ENCODE data around the gene ITGA2B. TPM values are rescaled to one million over a fixed set of nuclear protein-coding genes. Genes with fewer than 3 reads are reported as not detected.

The ITGA2B gene
- total RNA-seq, 1 experiment from 2014 or later: 8.3 TPM

DNA sequence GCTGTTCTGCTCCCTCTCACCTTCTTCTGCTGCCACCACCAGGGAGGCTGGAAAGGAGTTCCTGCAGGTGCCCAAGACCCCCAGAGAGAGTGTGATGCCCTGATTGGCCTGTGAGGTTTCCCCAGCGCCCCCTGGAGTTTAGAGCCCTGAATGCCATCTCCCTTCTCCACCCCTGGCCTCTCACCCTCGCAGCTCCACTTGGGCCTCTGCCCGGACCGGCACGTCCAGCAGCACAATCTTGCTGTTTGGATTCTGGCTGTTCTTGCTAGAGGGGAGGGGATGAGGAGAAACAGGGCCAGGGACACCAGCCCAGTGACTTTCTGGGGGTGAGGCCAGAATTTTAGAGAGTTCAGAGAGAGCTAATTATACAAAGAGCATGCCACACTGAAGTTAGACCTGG is 13.3 kb downstream of the ITGA2B start:
- no peaks in the 10 kb centered on the region for H3K9me3 ChIP-seq (ENCODE audit: control insufficient read depth, low read depth, low read length)
- no peak overlapping the region for H2AK5ac ChIP-seq (ENCODE audit: insufficient read length, low read length)
- H3K9ac ChIP-seq (ENCODE audit: extremely low read depth, insufficient read length, low read length): no peak overlapping the region
- no peak overlapping the region for H3T11ph ChIP-seq (ENCODE audit: low read length)
- H3K9me3 Mint-ChIP-seq: no peaks in the 10 kb centered on the region; a peak in 1 of 5 replicates
- no peak overlapping the region for H2BK120ac ChIP-seq (ENCODE audit: low read depth, low read length, poor library complexity, severe bottlenecking)
- no CpG with 5 or more reads among the region's 5 CpGs for WGBS (ENCODE audit: extremely low coverage, insufficient read length, low lambda C conversion rate)
- TF ChIP-seq, protein P1, sequence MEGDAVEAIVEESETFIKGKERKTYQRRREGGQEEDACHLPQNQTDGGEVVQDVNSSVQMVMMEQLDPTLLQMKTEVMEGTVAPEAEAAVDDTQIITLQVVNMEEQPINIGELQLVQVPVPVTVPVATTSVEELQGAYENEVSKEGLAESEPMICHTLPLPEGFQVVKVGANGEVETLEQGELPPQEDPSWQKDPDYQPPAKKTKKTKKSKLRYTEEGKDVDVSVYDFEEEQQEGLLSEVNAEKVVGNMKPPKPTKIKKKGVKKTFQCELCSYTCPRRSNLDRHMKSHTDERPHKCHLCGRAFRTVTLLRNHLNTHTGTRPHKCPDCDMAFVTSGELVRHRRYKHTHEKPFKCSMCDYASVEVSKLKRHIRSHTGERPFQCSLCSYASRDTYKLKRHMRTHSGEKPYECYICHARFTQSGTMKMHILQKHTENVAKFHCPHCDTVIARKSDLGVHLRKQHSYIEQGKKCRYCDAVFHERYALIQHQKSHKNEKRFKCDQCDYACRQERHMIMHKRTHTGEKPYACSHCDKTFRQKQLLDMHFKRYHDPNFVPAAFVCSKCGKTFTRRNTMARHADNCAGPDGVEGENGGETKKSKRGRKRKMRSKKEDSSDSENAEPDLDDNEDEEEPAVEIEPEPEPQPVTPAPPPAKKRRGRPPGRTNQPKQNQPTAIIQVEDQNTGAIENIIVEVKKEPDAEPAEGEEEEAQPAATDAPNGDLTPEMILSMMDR (conservative IDR thresholded peaks at IDR 0.05): peak; percentile 73
- peak; percentile 89 for DNase-seq
- H3K36me3 Mint-ChIP-seq (ENCODE audit: insufficient read depth in 1 of 3, low read depth in 3 of 3): peaks cover 0 to 4% (median 0%) of the 10 kb centered on the region in 3 experiments; a peak in 1 of 7 replicates
- no peak overlapping the region for H2BK15ac ChIP-seq (ENCODE audit: low read depth, low read length)
- H4K91ac ChIP-seq (ENCODE audit: insufficient read length, low read depth, low read length): no peak overlapping the region
- no peak overlapping the region for H3K4ac ChIP-seq (ENCODE audit: low read depth, low read length)
- H2BK12ac ChIP-seq (ENCODE audit: insufficient read length, low read depth, low read length): no peak overlapping the region
- peak overlapping the region in 1 of 3 experiments; percentile 64; a peak in 1 of 7 replicates for H3K27ac Mint-ChIP-seq
- no peak overlapping the region for H4K5ac ChIP-seq (ENCODE audit: insufficient read length, low read depth, low read length)
- H4K8ac ChIP-seq (replicated peaks; ENCODE audit: insufficient read length, low read depth, low read length): no peak overlapping the region
- H3K4me2 ChIP-seq (ENCODE audit: insufficient read depth, insufficient read length, low read length): no peak overlapping the region
- H3K4me1 ChIP-seq (ENCODE audit: insufficient read depth, low read length): peaks cover 8% of the 10 kb centered on the region
- H3K79me2 ChIP-seq (ENCODE audit: insufficient read depth, low read length): no peaks in the 10 kb centered on the region
- H3K27me3 ChIP-seq (ENCODE audit: insufficient read depth, low read length): no peaks in the 10 kb centered on the region; the same call in 1 of the 2 replicates
- no peak overlapping the region for H2BK5ac ChIP-seq (ENCODE audit: insufficient read length, low read length)
- peak overlapping the region in 1 of 2 experiments; percentile 42; a peak in 1 of 5 replicates for H3K4me3 Mint-ChIP-seq
- H3K27me3 Mint-ChIP-seq (ENCODE audit: low read depth): peaks cover 4% of the 10 kb centered on the region
- no peak overlapping the region for H2BK20ac ChIP-seq (ENCODE audit: low read depth, low read length, poor library complexity, severe bottlenecking)
- no peak overlapping the region for H3K18ac ChIP-seq (ENCODE audit: insufficient read length, low read depth, low read length)
- H3K56ac ChIP-seq (ENCODE audit: insufficient read length, low read depth, low read length): no peak overlapping the region
- H3K27ac ChIP-seq (ENCODE audit: insufficient read length, low read depth, low read length): no peak overlapping the region
- no peak overlapping the region for H3K23ac ChIP-seq (ENCODE audit: insufficient read length, low read depth, low read length)
- H4K20me1 ChIP-seq (ENCODE audit: control insufficient read depth, insufficient read depth, insufficient read length): no peaks in the 10 kb centered on the region
- no peak overlapping the region for H3K14ac ChIP-seq (ENCODE audit: insufficient read depth, low read length)
- no peaks in the 10 kb centered on the region for H3K79me1 ChIP-seq (ENCODE audit: insufficient read depth, low read depth, low read length, poor library complexity, severe bottlenecking)
- H3K23me2 ChIP-seq (ENCODE audit: insufficient read length, low read depth, low read length, poor library complexity, severe bottlenecking): peaks cover 5% of the 10 kb centered on the region
- H2AFZ ChIP-seq (ENCODE audit: low read length): no peak overlapping the region
- peaks cover 10 to 29% of the 10 kb centered on the region in 2 experiments for H3K4me1 Mint-ChIP-seq

Data from H9 (cell line).